H9 (cell line): ENCODE data around the gene DUSP2. TPM values are rescaled to one million over a fixed set of nuclear protein-coding genes. Genes with fewer than 3 reads are reported as not detected.

Experiments used
- DNase-seq: peaks from one replicate; pipeline ENCODE4 v3.0.0-alpha.2; 2017
- H2AFZ ChIP-seq: one replicate; pipeline ENCODE4 v1.6.1; 2013; ENCODE audit warnings: mild to moderate bottlenecking, low read length, control low read depth, moderate library complexity
- H2AK5ac ChIP-seq: 2 replicates; pipeline ENCODE4 v1.6.1; 2013; ENCODE audit warnings: low read length, control low read depth, mixed read lengths; ENCODE audit not compliant: insufficient read length
- H2BK120ac ChIP-seq: one replicate; pipeline ENCODE4 v1.6.1; 2013; ENCODE audit warnings: low read depth, mild to moderate bottlenecking, low read length, control low read depth, inconsistent platforms; ENCODE audit not compliant: poor library complexity, severe bottlenecking
- H2BK12ac ChIP-seq: 2 replicates; pipeline ENCODE4 v1.6.1; 2013; ENCODE audit warnings: low read length, control low read depth, mixed read lengths, low read depth; ENCODE audit not compliant: insufficient read length
- H2BK15ac ChIP-seq: 2 replicates; pipeline ENCODE4 v1.6.1; 2013; ENCODE audit warnings: low read depth, low read length, control low read depth
- H2BK20ac ChIP-seq: one replicate; pipeline ENCODE4 v1.6.1; 2013; ENCODE audit warnings: low read depth, mild to moderate bottlenecking, low read length, control low read depth, inconsistent platforms; ENCODE audit not compliant: poor library complexity, severe bottlenecking
- H2BK5ac ChIP-seq: 2 replicates; pipeline ENCODE4 v1.6.1; 2013; ENCODE audit warnings: low read length, control low read depth, mixed read lengths; ENCODE audit not compliant: insufficient read length
- H3K14ac ChIP-seq: 2 replicates; pipeline ENCODE4 v1.6.1; 2013; ENCODE audit warnings: low read length, control low read depth; ENCODE audit not compliant: insufficient read depth
- H3K18ac ChIP-seq: 2 replicates; pipeline ENCODE4 v1.6.1; 2013; ENCODE audit warnings: low read depth, mild to moderate bottlenecking, mixed read lengths, low read length, control low read depth; ENCODE audit not compliant: insufficient read length
- H3K23ac ChIP-seq: 2 replicates; pipeline ENCODE4 v1.6.1; 2013; ENCODE audit warnings: low read length, control low read depth, mixed read lengths, low read depth; ENCODE audit not compliant: insufficient read length
- H3K23me2 ChIP-seq: 2 replicates; pipeline ENCODE4 v1.6.1; 2013; ENCODE audit warnings: low read depth, mild to moderate bottlenecking, mixed read lengths, low read length, control low read depth; ENCODE audit not compliant: insufficient read length, poor library complexity, severe bottlenecking
- H3K27ac ChIP-seq: 2 replicates; pipeline ENCODE4 v1.5.1; 2013; ENCODE audit warnings: low read length, control low read depth, mixed read lengths, low read depth; ENCODE audit not compliant: insufficient read length
- H3K27me3 ChIP-seq: 2 replicates; pipeline ENCODE4 v1.6.1; 2013; ENCODE audit warnings: low read length, control low read depth, inconsistent platforms; ENCODE audit not compliant: insufficient read depth
- H3K4ac ChIP-seq: 2 replicates; pipeline ENCODE4 v1.6.1; 2013; ENCODE audit warnings: low read depth, mild to moderate bottlenecking, control low read depth, inconsistent platforms, low read length, moderate library complexity
- H3K4me1 ChIP-seq: 2 replicates; pipeline ENCODE4 v1.6.1; 2013; ENCODE audit warnings: low read length, control low read depth, inconsistent platforms; ENCODE audit not compliant: insufficient read depth
- H3K4me2 ChIP-seq: 2 replicates; pipeline ENCODE4 v1.6.1; 2013; ENCODE audit warnings: low read length, control low read depth, mixed read lengths; ENCODE audit not compliant: insufficient read length, insufficient read depth
- H3K56ac ChIP-seq: 2 replicates; pipeline ENCODE4 v1.6.1; 2013; ENCODE audit warnings: low read depth, mild to moderate bottlenecking, mixed read lengths, low read length, control low read depth; ENCODE audit not compliant: insufficient read length
- H3K79me1 ChIP-seq: 2 replicates; pipeline ENCODE4 v1.6.1; 2013; ENCODE audit warnings: low read depth, mild to moderate bottlenecking, moderate library complexity, low read length, control low read depth, inconsistent platforms; ENCODE audit not compliant: insufficient read depth, poor library complexity, severe bottlenecking
- H3K79me2 ChIP-seq: 2 replicates; pipeline ENCODE4 v1.6.1; 2013; ENCODE audit warnings: low read length, control low read depth, inconsistent platforms; ENCODE audit not compliant: insufficient read depth
- H3K9ac ChIP-seq: 2 replicates; pipeline ENCODE4 v1.6.1; 2013; ENCODE audit warnings: low read length, control low read depth, mixed read lengths; ENCODE audit not compliant: insufficient read length; ENCODE audit errors: extremely low read depth
- H3K9me3 ChIP-seq: one replicate; pipeline ENCODE4 v1.6.1; 2013; ENCODE audit warnings: low read depth, low read length, inconsistent platforms; ENCODE audit not compliant: control insufficient read depth
- H3T11ph ChIP-seq: one replicate; pipeline ENCODE4 v1.6.1; 2013; ENCODE audit warnings: mild to moderate bottlenecking, low read length, control low read depth, inconsistent platforms
- H4K20me1 ChIP-seq: one replicate; pipeline ENCODE4 v1.6.1; 2013; ENCODE audit not compliant: control insufficient read depth, insufficient read length, insufficient read depth
- H4K5ac ChIP-seq: 2 replicates; pipeline ENCODE4 v1.6.1; 2013; ENCODE audit warnings: low read depth, mild to moderate bottlenecking, mixed read lengths, low read length, control low read depth; ENCODE audit not compliant: insufficient read length
- H4K8ac ChIP-seq: replicated peaks from 2 replicates; pipeline ENCODE4 v1.6.1; 2013; ENCODE audit warnings: low read length, control low read depth, mixed read lengths, low read depth; ENCODE audit not compliant: insufficient read length
- H4K91ac ChIP-seq: 2 replicates; pipeline ENCODE4 v1.6.1; 2013; ENCODE audit warnings: low read depth, mild to moderate bottlenecking, moderate library complexity, mixed read lengths, low read length, control low read depth; ENCODE audit not compliant: insufficient read length
- H3K27ac Mint-ChIP-seq, 3 experiments: 2 replicates in 2 of 3; 3 replicates in 1 of 3; pipeline ENCODE4 v1.8.0; 2020 to 2021; ENCODE audit warnings: mixed read lengths in 3 of 3, mild to moderate bottlenecking in 1 of 3, moderate library complexity in 1 of 3
- H3K27me3 Mint-ChIP-seq: 2 replicates; pipeline ENCODE4 v1.8.0; 2021; ENCODE audit warnings: low read depth, mild to moderate bottlenecking, moderate library complexity, mixed read lengths
- H3K36me3 Mint-ChIP-seq, 3 experiments: 2 replicates in 2 of 3; 3 replicates in 1 of 3; pipeline ENCODE4 v1.8.0; 2020 to 2021; ENCODE audit warnings: low read depth in 3 of 3, mixed read lengths in 3 of 3; ENCODE audit not compliant: insufficient read depth in 1 of 3
- H3K4me1 Mint-ChIP-seq, 2 experiments: 2 replicates each; pipeline ENCODE4 v1.8.0; 2020; ENCODE audit warnings: mixed read lengths in 2 of 2
- H3K4me3 Mint-ChIP-seq, 2 experiments: 2 replicates in 1 of 2; 3 replicates in 1 of 2; pipeline ENCODE4 v1.8.0; 2020 to 2021; ENCODE audit warnings: mild to moderate bottlenecking in 2 of 2, mixed read lengths in 2 of 2, moderate library complexity in 1 of 2
- H3K9me3 Mint-ChIP-seq, 2 experiments: 2 replicates in 1 of 2; 3 replicates in 1 of 2; pipeline ENCODE4 v1.8.0; 2020; ENCODE audit warnings: mild to moderate bottlenecking in 2 of 2, mixed read lengths in 2 of 2, moderate library complexity in 1 of 2
- CTCF ChIP-seq: fragments of 200-600 bp; sonication (generic); conservative IDR thresholded peaks from 3 replicates; pipeline ENCODE4 v1.8.0; 2021; ENCODE audit warnings: antibody characterized with exemption, mild to moderate bottlenecking
- WGBS: extraction: QIAGEN DNeasy Blood & Tissue Kit; methylation state at CpG from one replicate; pipeline ENCODE4 v1.1.7; 2013; ENCODE audit warnings: missing lambda C conversion rate, low lambda C conversion rate, mixed read lengths; ENCODE audit not compliant: insufficient read length; ENCODE audit errors: extremely low coverage; 5-methylcytosine and 5-hydroxymethylcytosine counted together
- total RNA-seq: library from RNA; stranded (reverse); gene quantifications from 2 replicates; pipeline ENCODE4 v1.2.1, GENCODE V29; 2021

DUSP2 gene
- total RNA-seq, 1 experiment from 2014 or later = 14.9 TPM

- no peak overlapping the region for H2AFZ ChIP-seq
- no peak overlapping the region for H2BK12ac ChIP-seq
- H4K20me1 ChIP-seq = no peaks in the 10 kb centered on the region
- Mint-ChIP-seq H3K36me3 (peaks cover 0 to 4% (median 0%) of the 10 kb centered on the region in 3 experiments; a peak in 2 of 7 replicates), H3K4me3 (no peak overlapping the region), H3K9me3 (0 out of 5 replicates have a peak, but pooled peaks cover 0 to 3% of the 10 kb centered on the region in 2 experiments), H3K4me1 (peaks cover 21 to 37% of the 10 kb centered on the region in 2 experiments), H3K27me3 (peaks cover 2% of the 10 kb centered on the region; the same call in 1 of the 2 replicates), H3K27ac (no peak overlapping the region)
- no peaks in the 10 kb centered on the region for H3K27me3 ChIP-seq
- no peak overlapping the region for H2BK120ac ChIP-seq
- H3K79me1 ChIP-seq = no peaks in the 10 kb centered on the region
- no peak overlapping the region for H3K14ac ChIP-seq
- H3T11ph ChIP-seq = no peak overlapping the region
- H4K91ac ChIP-seq = no peak overlapping the region
- H2BK5ac ChIP-seq = no peak overlapping the region
- no peak overlapping the region for H2BK15ac ChIP-seq
- WGBS = no CpG with 5 or more reads among the region's 7 CpGs
- H3K23me2 ChIP-seq = no peaks in the 10 kb centered on the region
- H3K56ac ChIP-seq = no peak overlapping the region
- H3K27ac ChIP-seq = no peak overlapping the region
- H3K9ac ChIP-seq = no peak overlapping the region
- no peak overlapping the region for H3K4me2 ChIP-seq
- H2AK5ac ChIP-seq = no peak overlapping the region
- peak; percentile 19; the same call in 1 of the 3 replicates for TF ChIP-seq CTCF
- H2BK20ac ChIP-seq = no peak overlapping the region
- H3K9me3 ChIP-seq = no peaks in the 10 kb centered on the region
- no peaks in the 10 kb centered on the region; the same call in 1 of the 2 replicates for H3K4me1 ChIP-seq
- H4K8ac ChIP-seq = no peak overlapping the region
- no peak overlapping the region for H3K23ac ChIP-seq
- peak; percentile 36 for DNase-seq
- no peak overlapping the region; the same call in 1 of the 2 replicates for H3K4ac ChIP-seq
- H4K5ac ChIP-seq = no peak overlapping the region
- H3K18ac ChIP-seq = no peak overlapping the region
- H3K79me2 ChIP-seq = no peaks in the 10 kb centered on the region
These were observed 8.8 kb upstream of the DUSP2 start for GRCh38 chr2:96153991-96154431.
